DMS53 (cell line): ENCODE measurements around the gene NR5A1.

Experiments
- DNase-seq: peaks from one replicate; lab custom pipeline; 2025; lab: John Stamatoyannopoulos, UW

The NR5A1 gene

DNA sequence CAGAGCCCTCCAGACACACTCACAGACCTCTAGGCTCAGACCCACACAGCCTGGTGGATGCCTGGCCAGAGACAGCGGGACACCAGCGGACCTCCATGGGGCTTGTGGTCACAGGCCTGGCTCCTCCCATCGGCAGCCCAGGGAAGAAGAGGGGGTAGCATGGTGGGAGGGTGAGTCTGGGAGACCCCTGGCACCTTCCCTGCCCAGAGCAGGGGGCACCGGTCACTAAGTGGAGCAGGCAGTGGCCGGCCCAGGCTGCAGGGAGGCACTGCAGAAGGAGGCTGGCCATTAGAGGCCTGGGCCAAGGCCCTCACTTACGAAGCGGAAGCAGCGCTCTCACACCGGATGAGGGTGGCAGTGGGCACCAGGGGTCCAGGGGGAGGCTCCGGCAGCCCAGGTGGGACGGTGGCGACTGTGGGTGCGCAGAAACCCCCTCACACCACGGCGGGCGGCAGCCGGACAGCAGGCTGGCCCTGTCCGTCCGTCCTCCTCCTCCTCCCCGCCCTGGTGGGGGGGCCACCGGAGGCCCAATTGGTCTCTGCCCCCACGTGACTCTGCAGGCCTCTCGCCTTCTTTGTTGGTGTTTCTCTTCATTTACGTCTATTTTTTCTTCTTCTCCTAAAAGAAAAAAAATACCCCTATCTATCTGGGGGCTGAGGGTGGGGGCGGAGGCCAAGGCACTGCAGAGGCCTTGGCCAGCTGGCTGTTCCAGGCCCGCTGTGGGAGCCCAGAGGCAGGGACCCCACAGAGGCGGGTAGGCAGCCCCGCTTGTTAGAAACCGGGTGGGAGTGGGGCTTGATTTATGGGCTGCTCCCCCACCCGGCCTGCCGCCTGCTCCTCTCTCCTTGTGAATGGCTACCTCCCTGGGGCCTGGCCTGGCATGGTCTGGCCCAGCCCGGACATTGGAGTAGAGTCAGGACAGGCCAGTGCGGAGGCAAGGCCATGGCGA, at the start of gene NR5A1:
Gene NR5A1 (minus strand): TSS at position 469 of the 949 bp plus-strand sequence. CDS start 4,004 bp downstream, outside the sequence.
- no peak for DNase-seq

DNA sequence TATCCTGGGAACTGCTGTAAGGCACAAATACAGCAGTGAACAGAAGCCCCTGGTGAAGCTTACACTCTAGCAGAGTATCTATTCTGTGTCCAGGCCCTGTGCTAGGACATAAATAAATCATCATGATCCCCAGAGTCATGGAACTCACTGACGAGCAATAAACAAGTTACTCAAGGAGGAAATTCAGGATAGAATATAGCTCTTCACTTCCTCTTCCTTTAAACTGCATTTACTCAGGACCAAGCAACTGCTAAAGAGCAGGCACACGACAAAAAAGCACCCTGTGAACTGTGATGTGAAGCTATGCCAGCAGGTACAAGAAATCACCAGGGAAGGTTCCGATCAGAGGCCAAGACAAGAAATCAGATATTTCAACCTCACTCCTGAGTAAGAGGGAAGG, 47.8 kb upstream of the NR5A1 start:
- DNase-seq: no peak

DNA sequence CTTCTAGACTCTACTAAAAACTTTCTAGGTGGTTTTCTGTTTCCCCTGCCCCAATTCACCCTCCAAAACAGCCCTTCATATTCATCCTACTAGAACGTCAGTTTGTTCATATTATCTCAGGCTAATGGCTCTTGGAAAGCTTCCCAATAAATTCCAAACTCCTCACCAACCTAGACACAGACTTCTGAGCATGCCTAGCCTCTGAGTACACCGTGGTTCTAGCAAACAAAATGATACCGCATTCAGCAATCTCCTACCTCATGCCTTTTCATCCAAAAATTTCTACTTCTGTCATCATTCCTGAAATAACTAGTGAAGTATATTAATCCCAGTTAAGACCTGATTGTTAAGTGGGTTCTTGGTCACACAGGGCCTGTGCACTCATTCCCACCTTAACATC, 46.5 kb upstream of the NR5A1 start:
- no peak for DNase-seq

DNA sequence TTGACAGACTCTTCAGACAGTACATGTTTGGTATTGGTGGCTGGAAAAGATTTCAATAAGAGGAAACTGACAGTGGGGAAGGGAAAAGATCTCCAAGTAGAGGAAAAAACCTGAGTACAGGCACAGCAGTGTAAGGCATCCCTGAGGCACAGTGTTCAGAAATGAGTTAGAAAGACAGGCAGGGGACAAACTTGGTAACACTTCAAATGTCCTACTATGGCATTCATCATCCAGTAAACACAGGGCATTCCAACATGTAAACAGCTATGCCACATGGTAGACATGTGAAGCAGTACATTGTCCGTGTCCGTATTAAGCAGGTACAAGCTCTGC, 45.0 kb upstream of the NR5A1 start:
- DNase-seq: no peak

DNA sequence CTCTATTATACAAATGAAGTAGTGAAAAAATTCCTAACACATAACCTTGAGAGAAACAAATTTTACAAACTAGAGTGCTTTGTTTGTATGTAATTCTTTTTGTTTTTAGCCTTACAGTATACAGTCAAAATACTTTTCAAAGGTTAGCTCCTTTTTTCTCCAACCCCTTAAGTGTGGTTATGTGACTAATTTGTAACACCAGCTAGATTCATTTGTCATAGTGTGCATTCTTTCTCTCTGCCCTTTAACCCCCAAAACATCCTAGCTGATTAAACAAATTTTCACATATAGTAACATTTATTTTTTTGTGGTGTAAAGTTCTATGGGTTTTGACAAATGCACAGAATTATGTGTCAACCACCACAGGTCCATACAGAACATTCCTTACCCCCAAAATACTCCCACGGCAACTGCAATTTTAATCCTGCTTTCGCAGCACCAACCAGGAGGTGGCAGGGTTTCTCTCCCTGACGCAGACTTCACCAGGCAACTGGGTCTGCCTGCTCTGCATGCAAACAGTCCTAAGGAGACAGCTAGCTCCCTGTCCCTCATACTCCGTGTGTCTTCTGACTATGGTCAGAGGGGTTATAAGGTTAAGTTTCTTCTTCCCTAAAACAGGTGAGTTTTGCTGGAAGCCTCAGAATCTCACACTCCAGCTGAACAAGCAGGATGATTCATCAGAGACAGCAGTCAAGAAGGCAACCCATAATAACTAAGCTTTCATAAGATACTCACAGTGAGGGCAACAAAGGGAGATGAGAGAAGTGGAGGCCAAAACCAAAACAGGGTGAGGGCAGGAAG, 44.5 kb upstream of the NR5A1 start:
- DNase-seq: peak; percentile 77

DNA sequence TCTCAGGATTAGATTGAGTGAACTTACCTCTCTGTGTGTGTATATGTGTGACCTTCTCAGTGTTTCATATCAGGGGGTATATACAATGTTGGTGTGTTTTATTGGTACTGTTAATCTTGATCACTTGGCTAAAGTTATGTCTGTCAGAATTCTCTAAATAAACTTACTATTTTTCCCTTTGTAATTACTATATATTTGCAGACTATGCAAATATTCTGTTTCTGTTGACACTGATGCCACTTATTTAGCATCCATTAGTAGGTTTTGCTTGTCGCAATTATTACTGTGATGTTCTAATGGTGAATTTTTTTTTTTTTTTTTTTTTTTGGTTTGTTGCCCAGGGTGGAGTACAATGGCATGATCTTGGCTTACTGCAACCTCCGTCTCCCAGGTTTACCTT, 42.9 kb upstream of the NR5A1 start:
- no peak for DNase-seq

DNA sequence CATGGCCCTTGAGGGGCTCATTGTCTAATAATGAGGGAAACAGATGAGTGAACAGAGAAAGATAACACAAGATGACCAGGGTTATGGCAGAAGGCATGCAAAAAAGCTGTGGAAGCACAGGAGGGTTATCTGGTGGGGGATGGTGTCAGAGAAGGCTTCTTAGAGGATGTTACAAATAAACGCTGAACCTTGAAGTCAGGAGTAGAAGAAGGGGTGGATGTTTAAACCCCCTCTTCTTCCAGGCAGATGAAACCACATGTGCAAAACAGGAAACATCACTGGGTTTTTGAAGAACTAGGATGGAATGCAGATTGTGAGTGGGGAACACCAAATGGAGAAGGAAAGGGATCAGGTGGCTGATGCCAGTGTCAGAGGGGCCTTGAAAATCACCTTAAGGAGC, 41.8 kb upstream of the NR5A1 start:
- no peak for DNase-seq

DNA sequence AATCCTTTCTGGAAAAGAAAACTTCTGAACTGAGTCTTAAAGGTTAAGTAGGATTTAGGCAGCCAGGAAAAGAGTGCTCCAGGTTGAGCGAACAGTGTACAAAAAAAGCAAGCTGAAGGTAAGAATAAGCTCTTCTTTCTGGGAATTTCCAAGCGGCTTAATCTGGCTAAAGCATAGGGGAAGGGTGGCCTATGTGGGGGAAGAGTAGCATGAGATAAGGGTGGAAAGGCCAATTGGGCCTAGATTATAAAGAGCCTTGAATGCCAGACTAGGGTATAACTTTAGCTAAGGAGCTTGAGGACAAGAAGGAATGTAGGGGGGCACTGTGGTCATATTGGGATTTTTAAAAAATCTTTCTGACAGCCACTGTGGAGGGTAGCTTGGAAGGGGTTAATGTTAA, 37.3 kb upstream of the NR5A1 start:
- no peak for DNase-seq

DNA sequence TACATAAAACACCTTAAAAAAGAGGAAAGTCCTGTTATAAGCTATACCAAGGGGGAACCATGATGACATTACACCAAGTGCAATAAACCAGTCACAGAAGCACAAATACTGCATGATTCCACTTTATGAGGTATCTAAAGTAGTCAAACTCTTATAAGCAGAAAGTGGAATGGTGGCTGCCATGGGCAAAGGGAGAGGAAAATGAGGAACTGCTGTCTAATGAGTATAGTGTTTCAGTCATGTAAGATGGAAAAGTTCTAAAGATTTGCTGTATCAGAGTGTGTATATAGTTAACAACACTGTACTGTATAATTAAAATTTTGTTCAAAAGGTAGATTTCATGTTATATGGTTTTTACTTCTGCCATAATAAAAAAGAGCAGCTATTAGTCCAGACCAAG, 34.6 kb upstream of the NR5A1 start:
- no peak for DNase-seq

DNA sequence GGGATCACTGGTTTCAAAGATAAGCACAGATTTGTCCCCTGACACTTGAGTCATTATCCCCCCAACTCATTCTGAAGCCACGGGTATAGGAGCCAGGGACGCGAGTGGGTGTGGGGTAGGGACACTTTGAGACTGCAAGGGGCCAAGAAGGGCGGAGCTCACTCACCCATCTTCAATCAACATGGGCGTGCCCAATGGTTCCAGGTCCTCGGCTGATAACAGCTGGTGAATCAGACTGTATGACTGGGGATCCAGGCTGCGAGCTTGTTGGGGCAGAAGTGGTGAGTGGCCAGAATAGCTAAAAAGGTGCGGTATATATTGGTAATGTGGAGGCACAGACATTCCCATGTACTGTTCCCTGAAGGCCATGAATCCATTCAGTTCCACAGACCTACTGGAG, 30.7 kb upstream of the NR5A1 start:
- DNase-seq: no peak

DNA sequence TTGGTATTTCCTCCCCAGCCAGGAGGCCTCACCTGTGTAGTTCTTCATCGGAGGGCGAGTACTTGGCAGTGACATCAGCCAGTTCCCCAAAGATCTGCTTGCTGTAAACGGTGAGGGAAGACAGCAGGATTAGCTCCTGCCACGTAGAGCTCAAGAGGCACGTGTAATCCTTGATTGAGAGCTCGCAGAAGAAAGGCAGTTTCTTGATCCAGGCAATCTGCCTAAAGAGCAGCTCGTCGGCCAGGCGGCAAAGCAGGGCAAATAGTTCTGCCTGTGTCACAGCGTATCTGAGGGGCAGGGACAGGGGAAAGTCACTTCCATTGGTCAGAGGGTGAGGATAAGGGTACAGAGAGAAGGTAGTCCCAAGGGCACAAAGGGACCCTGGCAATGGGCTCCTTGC, 28.6 kb upstream of the NR5A1 start:
- no peak for DNase-seq

DNA sequence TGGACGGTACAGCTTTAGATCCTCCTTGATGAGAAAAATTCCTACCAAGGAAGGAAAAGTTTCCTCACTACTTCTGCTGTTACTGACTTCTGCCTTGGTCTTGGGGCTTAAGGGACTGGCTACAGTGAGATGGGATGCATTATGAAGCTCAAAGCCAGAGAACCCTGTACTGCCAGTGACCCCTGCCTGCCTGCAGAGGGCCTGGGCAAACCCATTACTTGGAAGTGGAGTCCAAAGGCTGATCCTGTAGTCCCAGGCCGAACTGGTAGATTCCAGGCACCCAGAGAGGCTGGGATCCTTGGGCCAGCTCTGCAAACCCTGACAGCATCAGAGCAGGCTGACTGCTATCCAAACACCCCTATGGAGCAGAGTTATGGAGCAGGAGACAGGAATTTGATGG, 25.7 kb upstream of the NR5A1 start:
- no peak for DNase-seq

DNA sequence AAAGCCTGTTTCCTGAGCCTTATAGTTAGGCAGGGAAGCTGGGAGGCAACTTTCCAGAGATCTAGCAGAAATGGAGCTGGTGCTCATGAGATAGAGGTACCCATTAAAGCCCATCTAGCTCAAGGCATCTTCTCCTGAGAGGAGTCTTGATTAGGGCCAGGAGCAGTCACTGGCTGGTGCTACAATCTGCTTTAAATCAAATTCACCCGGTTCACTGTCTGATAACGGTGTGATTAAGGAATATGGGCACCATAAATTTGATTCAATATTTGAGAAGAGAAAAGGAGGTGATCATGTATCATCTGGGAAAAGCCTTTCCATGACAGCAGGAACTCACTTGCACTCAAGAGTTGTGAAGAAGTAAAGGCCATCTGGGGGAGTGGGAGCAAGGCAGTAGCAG, 23.9 kb upstream of the NR5A1 start:
- no peak for DNase-seq

DNA sequence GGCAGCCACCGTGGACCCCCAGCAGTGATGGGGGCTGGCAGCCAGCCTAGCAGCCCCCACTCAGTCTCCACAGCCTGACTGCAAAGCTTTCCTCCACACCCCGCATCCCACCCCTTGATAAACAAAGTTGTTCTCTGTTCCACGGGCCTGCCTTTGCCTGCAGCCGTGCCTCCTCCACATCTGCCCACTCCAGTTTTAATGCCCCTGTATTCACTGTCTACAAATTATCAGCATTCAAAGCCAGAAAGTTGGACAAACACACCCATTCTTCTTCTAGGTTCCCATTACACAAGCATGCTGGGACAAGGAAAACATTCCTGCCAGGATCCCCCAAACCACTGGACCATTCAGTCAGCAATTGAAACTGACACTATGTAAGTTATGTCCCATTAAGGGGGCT, 23.0 kb upstream of the NR5A1 start:
- no peak for DNase-seq

DNA sequence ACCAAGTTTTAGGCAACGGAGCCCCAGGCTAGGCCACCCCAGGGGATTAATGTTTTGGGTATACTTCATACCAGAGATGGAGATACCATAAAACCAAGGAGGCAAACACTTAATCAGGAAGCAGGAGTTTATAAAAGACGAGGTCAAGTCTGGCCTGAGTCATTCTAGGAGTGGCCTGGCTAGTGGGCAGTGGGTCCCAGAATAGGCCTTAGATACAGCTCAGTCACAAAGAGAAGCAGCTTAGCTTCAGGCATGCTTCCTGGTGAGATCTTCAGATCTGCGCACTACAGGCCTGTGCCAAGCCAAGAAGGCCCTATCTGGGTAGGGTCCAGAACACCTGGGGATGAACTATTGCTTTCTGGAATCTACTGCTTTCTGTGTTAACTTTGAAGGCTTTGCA, 20.6 kb upstream of the NR5A1 start:
- no peak for DNase-seq

DNA sequence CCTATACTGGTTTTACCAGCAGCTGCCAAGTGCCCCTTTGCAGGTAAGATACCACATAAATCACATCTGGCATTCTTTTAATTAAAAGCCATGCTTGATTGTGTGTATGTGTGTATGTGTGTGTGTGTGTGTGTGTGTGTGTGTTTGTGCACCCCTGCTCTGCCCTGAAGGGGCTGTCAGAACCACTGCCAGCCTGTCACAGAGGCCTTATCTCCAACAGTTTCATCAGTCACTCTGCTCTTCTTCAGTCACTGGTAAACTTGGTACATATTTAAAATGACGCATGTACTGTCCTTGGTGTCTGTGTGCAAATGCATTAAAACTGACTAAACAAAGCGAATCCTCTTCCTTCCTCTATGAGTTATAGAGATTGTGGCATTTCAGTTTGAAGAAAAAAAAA, 19.0 kb upstream of the NR5A1 start:
- no peak for DNase-seq

DNA sequence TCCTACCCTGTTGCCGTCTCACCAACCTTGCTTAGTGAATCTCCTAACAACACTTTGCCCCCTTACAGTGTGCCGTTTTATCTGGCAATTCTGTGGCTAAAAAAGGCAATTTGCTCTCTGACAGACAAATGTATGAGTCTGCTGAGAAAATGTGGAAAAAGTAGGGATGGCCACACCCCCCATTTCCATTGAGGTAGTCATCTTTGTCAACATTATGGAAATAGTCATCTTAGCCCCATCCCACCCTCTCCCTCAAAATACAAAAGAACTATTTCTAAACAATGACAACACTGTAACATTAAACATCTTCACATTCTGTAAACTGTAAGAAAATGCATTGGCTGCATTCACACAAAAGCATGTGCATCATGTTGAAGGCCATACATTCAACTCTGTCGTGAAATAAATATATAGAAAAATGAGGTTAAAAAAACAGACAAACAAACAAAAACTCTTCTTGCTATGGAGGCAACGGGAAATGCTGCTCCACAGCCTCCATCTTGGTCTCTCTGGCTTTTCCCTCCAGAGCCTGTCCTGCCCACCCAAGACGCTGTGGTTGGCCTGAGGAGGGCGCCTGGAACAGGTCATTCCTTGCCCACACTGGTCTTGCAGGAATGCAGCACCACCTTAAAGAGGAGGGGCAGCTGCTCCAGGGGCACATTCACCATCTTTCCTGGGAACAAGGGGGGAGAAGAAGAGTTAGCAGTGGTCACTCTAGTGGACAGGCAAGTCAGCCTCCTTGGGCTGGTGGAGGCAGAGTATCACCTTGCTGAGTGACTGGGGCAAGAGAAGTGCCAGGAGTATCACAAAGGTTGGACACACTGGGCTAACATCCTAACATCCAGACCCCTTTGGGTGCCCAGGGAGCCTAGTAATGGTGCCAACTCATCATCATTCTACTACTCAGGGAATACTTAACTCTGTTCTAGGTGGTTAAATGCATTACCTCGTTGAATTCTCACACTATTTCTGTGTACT, 15.2 kb upstream of the NR5A1 start:
- no peak for DNase-seq

DNA sequence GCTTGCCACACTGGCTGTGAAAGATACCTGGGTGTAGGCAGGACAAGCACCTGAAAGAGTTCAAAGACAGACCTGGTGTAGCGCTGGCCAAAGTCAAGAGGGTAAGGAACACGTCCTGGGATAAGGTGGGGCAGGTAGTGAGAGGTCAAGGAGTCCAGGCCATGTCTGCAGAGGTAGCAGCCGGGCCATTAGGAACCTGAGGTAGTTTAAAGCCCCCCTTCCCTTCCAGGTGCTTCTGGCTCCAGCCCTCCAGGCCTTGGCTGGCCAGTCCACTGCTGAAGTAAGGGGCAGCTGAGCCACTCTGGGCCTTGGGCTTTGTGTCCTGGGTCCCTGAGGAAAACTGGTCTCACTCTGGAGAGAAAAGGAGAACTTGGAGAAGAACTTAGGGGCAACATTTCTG, 13.9 kb upstream of the NR5A1 start:
- no peak for DNase-seq

DNA sequence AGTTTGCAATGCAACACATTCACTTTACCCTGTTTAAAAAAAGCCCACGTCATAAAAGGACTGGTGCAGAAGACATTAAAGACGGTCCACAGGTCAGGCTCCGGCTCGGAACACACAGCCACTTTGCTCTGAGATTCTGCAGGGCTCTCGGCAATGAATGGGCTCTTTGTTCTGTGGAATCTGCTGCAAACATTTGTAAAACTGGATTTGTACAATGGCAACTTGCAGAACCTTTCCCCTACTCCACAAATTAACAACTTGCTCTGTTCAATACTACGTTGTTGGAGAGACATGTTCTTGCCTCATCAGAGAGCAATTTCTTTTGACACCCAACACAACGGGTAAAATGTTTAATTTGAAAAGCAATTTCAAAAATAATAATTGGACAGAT, 13.0 kb upstream of the NR5A1 start:
- DNase-seq: no peak

DNA sequence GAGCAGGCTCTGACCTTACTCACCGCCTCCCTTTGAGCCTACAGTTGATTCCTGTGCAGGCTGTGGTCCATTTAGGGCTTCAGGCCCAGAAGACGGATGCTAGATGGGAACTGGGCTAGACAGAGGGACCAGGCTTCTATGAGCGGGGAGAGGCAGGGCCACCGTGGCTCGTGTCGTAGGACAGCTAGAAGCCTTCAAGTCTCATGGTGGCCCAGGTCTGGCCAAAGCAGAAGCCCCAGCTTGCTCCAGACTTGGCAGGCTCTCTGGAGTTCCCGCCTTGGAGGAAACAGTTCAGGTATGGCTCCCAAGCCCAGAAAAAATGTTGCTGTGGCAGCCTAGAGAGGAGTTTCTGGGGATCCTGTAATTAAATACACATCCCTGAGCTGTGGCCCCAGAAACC, 10.9 kb upstream of the NR5A1 start:
- DNase-seq: no peak

DNA sequence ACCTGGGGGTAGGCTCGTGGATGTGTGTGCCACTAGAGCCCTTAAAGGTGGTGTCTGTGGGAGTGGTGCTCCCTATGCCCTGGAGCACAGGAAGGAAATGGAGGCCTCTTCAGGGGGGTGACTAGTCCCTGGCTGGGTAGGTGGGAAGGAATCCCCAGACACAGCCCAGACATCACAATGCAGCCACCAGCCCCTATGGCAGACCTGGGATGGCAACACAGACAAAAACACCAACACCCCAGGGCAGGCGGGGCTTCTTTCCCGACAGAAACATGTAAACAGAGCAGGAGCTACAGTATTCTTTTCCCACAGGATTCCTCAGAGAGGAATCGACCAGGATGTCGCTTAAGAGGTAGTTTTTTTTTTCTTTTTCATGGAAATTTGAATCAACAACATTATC, 10.4 kb upstream of the NR5A1 start:
- no peak for DNase-seq

DNA sequence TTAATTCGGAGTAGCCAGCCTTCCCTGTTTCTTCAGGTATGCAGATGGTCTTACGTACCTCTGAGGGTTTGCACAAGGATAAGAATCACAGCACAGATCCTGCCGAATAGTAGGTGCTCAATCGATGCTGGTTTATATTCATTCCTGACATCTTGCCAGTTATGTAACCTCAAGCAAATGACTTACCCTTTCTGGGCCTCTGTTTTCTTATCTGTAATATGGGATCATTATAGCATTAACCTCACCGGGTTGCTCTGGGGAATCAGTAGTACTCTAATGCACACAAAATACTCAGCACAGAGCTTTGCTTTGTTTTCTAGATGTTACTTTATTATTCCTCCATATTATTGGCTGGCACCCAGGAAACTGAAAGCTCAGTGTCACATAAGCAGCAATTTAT, 7.7 kb upstream of the NR5A1 start:
- no peak for DNase-seq
